WTC11 (cell line): ENCODE results near the gene IFT20.

Experiments used
- CTCF ChIP-seq: fragments of 200-600 bp; IDR thresholded peaks from 2 replicates; pipeline ENCODE4 v1.8.0; 2022; ENCODE audit warnings: antibody characterized with exemption
- KAT7 ChIP-seq: sonication (generic); formaldehyde crosslinking; IDR thresholded peaks from 2 replicates; pipeline ENCODE4 v1.8.1; 2023; ENCODE audit warnings: missing genetic modification reagents, mild to moderate bottlenecking, borderline replicate concordance

GRCh38 chr17:28365487-28365886 is 30.2 kb upstream of the IFT20 start:
- no peak for TF ChIP-seq KAT7 (CRISPR knock-in tag)
- no peak for TF ChIP-seq CTCF
